ENCODE measurements around the gene C11orf97.
"Not testable (repeated sequence)": the region's sequence is repeated elsewhere in the genome, so short reads cannot be mapped to it uniquely, and the experiment has no call there.

Gene C11orf97

GRCh38 chr11:94525546-94526324 lies 13.5 kb downstream of the C11orf97 start:
- DNase-seq, result peak; percentile 16

GRCh38 chr11:94526645-94527438 lies 14.6 kb downstream of the C11orf97 start:
- peak; percentile 20 for DNase-seq

- DNase-seq, result no peak
These were observed 16.3 kb downstream of the C11orf97 start for GRCh38 chr11:94528551-94528950.

GRCh38 chr11:94532211-94532610 lies 19.9 kb downstream of the C11orf97 start:
- no peak for DNase-seq

- no peak for DNase-seq
These were observed 20.9 kb downstream of the C11orf97 start for GRCh38 chr11:94533206-94533605.

- DNase-seq, result no peak
These were observed 21.7 kb downstream of the C11orf97 start for GRCh38 chr11:94533696-94534630.

- no peak for DNase-seq
These were observed 24.1 kb downstream of the C11orf97 start for GRCh38 chr11:94536386-94536785.

GRCh38 chr11:94537031-94537600 lies 24.9 kb downstream of the C11orf97 start:
- DNase-seq, result no peak

- DNase-seq, result no peak
These were observed 27.2 kb downstream of the C11orf97 start for GRCh38 chr11:94539420-94539819.

- DNase-seq, result peak; percentile 67
These were observed 31.7 kb downstream of the C11orf97 start, which contains the start of gene FUT4 for GRCh38 chr11:94543695-94544645. Gene FUT4, plus strand, starts transcription at chr11:94543921. Its CDS starts 213 bp downstream, at chr11:94544134.

- DNase-seq, result no peak
These were observed 32.5 kb downstream of the C11orf97 start for GRCh38 chr11:94544646-94545263.

- no peak for DNase-seq
These were observed 33.3 kb downstream of the C11orf97 start for GRCh38 chr11:94545264-94546161.

- DNase-seq, result no peak
These were observed 33.9 kb downstream of the C11orf97 start for GRCh38 chr11:94546162-94546470.

- no peak for DNase-seq
These were observed 34.6 kb downstream of the C11orf97 start for GRCh38 chr11:94546886-94547285.

- no peak for DNase-seq
These were observed 36.9 kb downstream of the C11orf97 start for GRCh38 chr11:94549146-94549545.

- DNase-seq, result no peak
These were observed 38.3 kb downstream of the C11orf97 start for GRCh38 chr11:94550513-94550912.

GRCh38 chr11:94553938-94554337 lies 41.7 kb downstream of the C11orf97 start:
- DNase-seq, result no peak

- DNase-seq, result not testable (repeated sequence)
These were observed 43.6 kb downstream of the C11orf97 start for GRCh38 chr11:94555752-94556329.

GRCh38 chr11:94557421-94557820 lies 45.2 kb downstream of the C11orf97 start:
- no peak for DNase-seq

GRCh38 chr11:94557992-94558391 lies 45.7 kb downstream of the C11orf97 start:
- DNase-seq, result no peak

All from NCI-H446 treated with DMSO at 0.1 percent for 48 hours (cell line).